Keratinocyte (primary cell): ENCODE data around the gene AXIN2.

Source experiments
- CTCF ChIP-seq, 3 experiments: IDR thresholded peaks in 1 of 3; conservative IDR thresholded peaks in 1 of 3; optimal IDR thresholded peaks in 1 of 3; 2 replicates in 2 of 3; 3 replicates in 1 of 3; pipeline versions ENCODE3 to v1.5.1; 2011; ENCODE audit warnings: low read length in 3 of 3, mild to moderate bottlenecking in 3 of 3, moderate library complexity in 2 of 3, control low read depth in 1 of 3, inconsistent platforms in 1 of 3; ENCODE audit not compliant: insufficient read depth in 2 of 3; ENCODE audit errors: extremely low read depth in 1 of 3
- EZH2 ChIP-seq: IDR thresholded peaks from one replicate; pipeline ENCODE4 v1.6.1; 2012; ENCODE audit warnings: inconsistent platforms, mild to moderate bottlenecking, low read length, moderate library complexity

- TF ChIP-seq CTCF (optimal IDR thresholded peaks at IDR 0.05 in 1 of 3, IDR thresholded peaks at IDR 0.05 in 1 of 3, conservative IDR thresholded peaks at IDR 0.05 in 1 of 3; ENCODE audit: extremely low read depth in 1 of 3, insufficient read depth in 2 of 3, low read length in 3 of 3) (no peak), EZH2 (no peak)
Observed at GRCh38 chr17:65558311-65558682, 3.2 kb downstream of the AXIN2 start.
